Liver (tissue), 9 donors: Measurements from ENCODE around the gene RPS6KA2. TPM values are rescaled to one million over a fixed set of nuclear protein-coding genes. Genes with fewer than 3 reads are reported as not detected.

ENCODE experiments used
- DNase-seq: peaks from one replicate; pipeline ENCODE4 v3.0.0-alpha.2; 2017; ENCODE audit warnings: low spot score
- H3K27ac ChIP-seq, 2 donors: one replicate each; pipeline ENCODE4 v1.7.0; 2013; ENCODE audit warnings: inconsistent platforms in 2 of 2, low read length in 2 of 2, control low read depth in 1 of 2, low read depth in 1 of 2, mild to moderate bottlenecking in 1 of 2
- H3K27me3 ChIP-seq, 4 donors: one replicate each; pipeline versions ENCODE4 v1.6.1 to v1.7.0; 2013; ENCODE audit warnings: low read length in 3 of 4, inconsistent platforms in 1 of 4, mild to moderate bottlenecking in 1 of 4, moderate library complexity in 1 of 4; ENCODE audit not compliant: control insufficient read depth in 4 of 4, insufficient read depth in 4 of 4
- H3K36me3 ChIP-seq, 4 donors: one replicate each; pipeline versions ENCODE4 v1.6.1 to v1.7.0; 2013; ENCODE audit warnings: low read length in 3 of 4, mild to moderate bottlenecking in 3 of 4, low read depth in 1 of 4, moderate library complexity in 1 of 4; ENCODE audit not compliant: control insufficient read depth in 4 of 4, insufficient read depth in 3 of 4
- H3K4me1 ChIP-seq, 4 donors: one replicate each; pipeline versions ENCODE4 v1.6.1 to v1.7.0; 2013; ENCODE audit warnings: low read length in 3 of 4, mild to moderate bottlenecking in 3 of 4, moderate library complexity in 1 of 4; ENCODE audit not compliant: control insufficient read depth in 4 of 4, insufficient read depth in 4 of 4
- H3K4me3 ChIP-seq, 3 donors: one replicate each; pipeline versions ENCODE4 v1.6.1 to v1.7.0; 2013; ENCODE audit warnings: low read length in 3 of 3, control low read depth in 1 of 3, low read depth in 1 of 3, mild to moderate bottlenecking in 1 of 3
- H3K9ac ChIP-seq, 2 donors: one replicate each; pipeline ENCODE4 v1.7.0; 2013; ENCODE audit warnings: low read length in 2 of 2, mild to moderate bottlenecking in 2 of 2, moderate library complexity in 2 of 2, control low read depth in 1 of 2, low read depth in 1 of 2
- H3K9me3 ChIP-seq, 4 donors: one replicate each; pipeline versions ENCODE4 v1.6.1 to v1.7.0; 2013; ENCODE audit warnings: low read length in 3 of 4; ENCODE audit not compliant: control insufficient read depth in 4 of 4
- EGR1 ChIP-seq, 2 donors: IDR thresholded peaks; 2 replicates each; pipeline ENCODE4 v1.6.1; 2016 to 2018; ENCODE audit warnings: antibody characterized with exemption in 2 of 2, low read depth in 2 of 2
- GABPA ChIP-seq, 2 donors: IDR thresholded peaks in 1 of 2; conservative IDR thresholded peaks in 1 of 2; 2 replicates each; pipeline ENCODE4 v1.6.1; 2016; ENCODE audit warnings: antibody characterized with exemption in 2 of 2, mild to moderate bottlenecking in 1 of 2, moderate library complexity in 1 of 2
- HNF4A ChIP-seq, 2 donors: conservative IDR thresholded peaks; 2 replicates each; pipeline ENCODE4 v1.6.1; 2016; ENCODE audit warnings: antibody characterized with exemption in 2 of 2, mild to moderate bottlenecking in 2 of 2
- HNF4G ChIP-seq: IDR thresholded peaks from 2 replicates; pipeline ENCODE4 v1.6.1; 2016; ENCODE audit warnings: antibody characterized with exemption
- JUND ChIP-seq, 2 donors: IDR thresholded peaks; 2 replicates each; pipeline ENCODE4 v1.6.1; 2016; ENCODE audit warnings: antibody characterized with exemption in 2 of 2
- NR2F2 ChIP-seq: IDR thresholded peaks from 2 replicates; pipeline ENCODE4 v1.6.1; 2016; ENCODE audit warnings: antibody characterized with exemption
- RAD21 ChIP-seq, 2 donors: IDR thresholded peaks; 2 replicates each; pipeline ENCODE4 v1.6.1; 2016; ENCODE audit warnings: antibody characterized with exemption in 2 of 2, mild to moderate bottlenecking in 2 of 2
- RXRA ChIP-seq, 2 donors: IDR thresholded peaks; 2 replicates each; pipeline ENCODE4 v1.6.1; 2017 to 2018; ENCODE audit warnings: antibody characterized with exemption in 2 of 2, mild to moderate bottlenecking in 1 of 2
- SP1 ChIP-seq: IDR thresholded peaks from 2 replicates; pipeline ENCODE4 v1.6.1; 2018; ENCODE audit warnings: antibody characterized with exemption, mild to moderate bottlenecking
- TAF1 ChIP-seq: conservative IDR thresholded peaks from 2 replicates; pipeline ENCODE4 v1.6.1; 2016; ENCODE audit warnings: antibody characterized with exemption, mild to moderate bottlenecking
- YY1 ChIP-seq: IDR thresholded peaks from 2 replicates; pipeline ENCODE4 v1.6.1; 2016; ENCODE audit warnings: antibody characterized with exemption, mild to moderate bottlenecking
- ZBTB33 ChIP-seq: IDR thresholded peaks from 2 replicates; pipeline ENCODE4 v1.6.1; 2016; ENCODE audit warnings: antibody characterized with exemption
- WGBS: extraction: QIAGEN DNeasy Blood & Tissue Kit; methylation state at CpG from one replicate; pipeline ENCODE4 v1.1.7; 2013; 5-methylcytosine and 5-hydroxymethylcytosine counted together
- polyA plus RNA-seq, 2 donors: library from polyadenylated mRNA; stranded (reverse) in 1 of 2; unstranded in 1 of 2; fragments of 200-250 nt in 1 of 2; fragments of >200 nt in 1 of 2; fragmentation: Nextera tagmentation in 1 of 2; extraction: Ambion mirVana in 1 of 2; gene quantifications; one replicate each; pipeline versions ENCODE4 v1.2.1 to v1.2.3, GENCODE V29; 2013 to 2015
- total RNA-seq, 2 donors: library from RNA; depleted of rRNA; stranded (reverse); fragments of >200 nt; gene quantifications; one replicate each; pipeline ENCODE4 v1.2.3, GENCODE V29; 2014
- TF ChIP-seq, protein P1 (sequence below): fragments of 150-350 bp; IDR thresholded peaks from 2 replicates; pipeline ENCODE4 v1.5.1; 2017; ENCODE audit warnings: improper control_type of control experiment, low read depth, low read length; ENCODE audit not compliant: missing input control
- donor health status: healthy.
- donor health status: healthy.
- donor health status: healthy.
- donor health status: healthy.
- donor health status: healthy.

RPS6KA2 gene
- total and polyA plus RNA-seq, 4 donors: 2.5 to 9.0 (median 5.0) TPM

DNA sequence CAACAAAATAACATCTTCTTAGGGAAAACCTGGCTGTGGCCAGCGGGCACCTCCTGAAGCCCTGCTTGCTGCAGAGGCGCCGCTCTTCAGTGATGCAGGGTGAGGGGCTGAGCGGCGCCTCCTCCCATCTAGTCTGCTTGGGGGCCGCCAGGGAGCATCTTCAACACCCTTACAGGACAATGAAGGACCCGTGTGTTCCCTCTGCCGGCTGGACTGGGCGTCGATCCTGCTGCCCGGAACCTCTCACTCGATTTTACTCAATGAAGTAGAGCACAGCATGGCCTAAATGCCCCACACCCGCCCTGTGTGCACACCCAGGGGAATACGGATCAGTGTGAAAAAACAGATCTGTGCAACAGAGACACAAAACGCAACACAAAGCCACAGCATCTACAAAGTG, 215.8 kb downstream of the RPS6KA2 start:
- TF ChIP-seq NR2F2: no peak
- H3K27ac ChIP-seq: no peak overlapping the region
- no peak for DNase-seq
- H3K36me3 ChIP-seq: peaks cover 0 to 2% (median 0%) of the 10 kb centered on the region in 4 donors
- peaks cover 0 to 12% (median 6%) of the 10 kb centered on the region in 4 donors for H3K4me1 ChIP-seq
- WGBS: 93% methylated on average over 15 of the region's 15 CpGs
- H3K27me3 ChIP-seq: no peaks in the 10 kb centered on the region
- H3K4me3 ChIP-seq: no peak overlapping the region
- H3K9ac ChIP-seq: no peak overlapping the region
- no peaks in the 10 kb centered on the region for H3K9me3 ChIP-seq

- H3K4me1 ChIP-seq: peaks cover 0 to 12% (median 6%) of the 10 kb centered on the region in 4 donors
- no peak overlapping the region for H3K9ac ChIP-seq
- H3K4me3 ChIP-seq: no peak overlapping the region
- H3K36me3 ChIP-seq: peaks cover 0 to 2% (median 0%) of the 10 kb centered on the region in 4 donors
- no peak overlapping the region for H3K27ac ChIP-seq
- WGBS: 94% methylated on average over 10 of the region's 10 CpGs
- no peaks in the 10 kb centered on the region for H3K27me3 ChIP-seq
- no peaks in the 10 kb centered on the region for H3K9me3 ChIP-seq
- TF ChIP-seq EGR1 (IDR thresholded peaks at IDR 0.05; ENCODE audit: low read depth in 2 of 2) (no peak), TAF1 (no peak), GABPA (IDR thresholded peaks at IDR 0.05 in 1 of 2, conservative IDR thresholded peaks at IDR 0.05 in 1 of 2) (no peak), ZBTB33 (no peak), SP1 (no peak), HNF4A (conservative IDR thresholded peaks at IDR 0.05) (no peak), JUND (IDR thresholded peaks at IDR 0.05) (no peak), RAD21 (IDR thresholded peaks at IDR 0.05) (no peak), YY1 (no peak), HNF4G (no peak), NR2F2 (no peak)
- TF ChIP-seq, protein P1, sequence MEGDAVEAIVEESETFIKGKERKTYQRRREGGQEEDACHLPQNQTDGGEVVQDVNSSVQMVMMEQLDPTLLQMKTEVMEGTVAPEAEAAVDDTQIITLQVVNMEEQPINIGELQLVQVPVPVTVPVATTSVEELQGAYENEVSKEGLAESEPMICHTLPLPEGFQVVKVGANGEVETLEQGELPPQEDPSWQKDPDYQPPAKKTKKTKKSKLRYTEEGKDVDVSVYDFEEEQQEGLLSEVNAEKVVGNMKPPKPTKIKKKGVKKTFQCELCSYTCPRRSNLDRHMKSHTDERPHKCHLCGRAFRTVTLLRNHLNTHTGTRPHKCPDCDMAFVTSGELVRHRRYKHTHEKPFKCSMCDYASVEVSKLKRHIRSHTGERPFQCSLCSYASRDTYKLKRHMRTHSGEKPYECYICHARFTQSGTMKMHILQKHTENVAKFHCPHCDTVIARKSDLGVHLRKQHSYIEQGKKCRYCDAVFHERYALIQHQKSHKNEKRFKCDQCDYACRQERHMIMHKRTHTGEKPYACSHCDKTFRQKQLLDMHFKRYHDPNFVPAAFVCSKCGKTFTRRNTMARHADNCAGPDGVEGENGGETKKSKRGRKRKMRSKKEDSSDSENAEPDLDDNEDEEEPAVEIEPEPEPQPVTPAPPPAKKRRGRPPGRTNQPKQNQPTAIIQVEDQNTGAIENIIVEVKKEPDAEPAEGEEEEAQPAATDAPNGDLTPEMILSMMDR: no peak
- DNase-seq: no peak
Measured at GRCh38 chr6:166410426-166410935, 216.6 kb downstream of the RPS6KA2 start.

DNA sequence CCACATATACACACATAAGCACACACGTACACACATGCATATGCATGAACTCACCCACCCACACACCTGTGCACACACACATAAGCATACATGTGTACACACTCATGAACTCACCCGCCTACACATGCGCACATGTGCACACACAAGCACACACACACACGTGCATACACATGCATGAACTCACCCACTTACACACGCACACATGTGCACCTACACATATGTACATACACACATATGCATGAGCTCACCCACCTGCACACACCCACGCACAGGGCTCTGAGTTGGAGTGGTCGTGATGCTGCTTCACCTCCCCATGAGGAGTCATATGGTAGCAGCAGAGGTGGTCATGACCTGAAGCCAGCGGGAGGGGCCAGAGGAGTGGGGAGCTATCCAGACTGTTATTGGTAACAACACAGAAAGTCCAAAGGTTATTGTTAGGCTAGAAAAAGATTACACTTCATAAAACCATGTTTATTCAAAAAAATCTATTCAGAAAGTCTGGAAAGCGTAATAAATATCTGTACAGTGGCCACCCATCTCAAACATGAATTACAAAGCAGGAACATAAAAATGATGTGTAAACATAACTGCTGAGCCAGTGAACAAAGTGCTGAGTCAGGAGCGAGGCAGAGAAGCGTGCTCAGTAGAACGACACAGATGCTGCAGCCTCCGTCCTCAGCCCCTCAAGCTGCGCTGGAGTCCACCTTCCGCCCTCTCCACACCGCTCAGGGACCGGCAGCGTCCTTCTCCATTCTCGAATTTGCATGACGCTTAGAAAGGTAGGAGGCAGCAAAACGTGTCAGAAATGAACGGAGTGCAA, 217.9 kb downstream of the RPS6KA2 start:
- H3K9ac ChIP-seq: no peak overlapping the region
- peaks cover 0 to 12% (median 6%) of the 10 kb centered on the region in 4 donors for H3K4me1 ChIP-seq
- no peak overlapping the region for H3K4me3 ChIP-seq
- H3K9me3 ChIP-seq: no peaks in the 10 kb centered on the region
- no peak overlapping the region for H3K27ac ChIP-seq
- 49% methylated on average over 22 of the region's 22 CpGs for WGBS
- H3K36me3 ChIP-seq: peaks cover 0 to 2% (median 0%) of the 10 kb centered on the region in 4 donors
- TF ChIP-seq HNF4A (conservative IDR thresholded peaks at IDR 0.05): peak; percentile 41 to 73
- TF ChIP-seq, protein P1: no peak
- peak in 1 of 2 donors; percentile 12 for TF ChIP-seq RXRA (IDR thresholded peaks at IDR 0.05)
- no peak for DNase-seq
- no peaks in the 10 kb centered on the region for H3K27me3 ChIP-seq
